Fibroblast of lung (primary cell): Measurements from ENCODE around the gene CCL26. TPM values are rescaled to one million over a fixed set of nuclear protein-coding genes. Genes with fewer than 3 reads are reported as not detected.

Experiments used
- DNase-seq, 2 donors: peaks; one replicate each; pipeline versions ENCODE4 v3.0.0 to v3.0.0-alpha.2; 2010; ENCODE audit warnings: low read depth in 2 of 2
- H2AFZ ChIP-seq: 2 replicates; pipeline ENCODE4 v1.5.1; 2012; ENCODE audit warnings: low read length, control low read depth, inconsistent platforms
- H3K27ac ChIP-seq: 2 replicates; pipeline ENCODE4 v1.5.1; 2011; ENCODE audit warnings: low read length, control low read depth; ENCODE audit not compliant: insufficient read depth
- H3K27me3 ChIP-seq: 2 replicates; pipeline ENCODE4 v1.5.1; 2011; ENCODE audit warnings: mild to moderate bottlenecking, low read length; ENCODE audit not compliant: control insufficient read depth, insufficient read depth
- H3K36me3 ChIP-seq: 2 replicates; pipeline ENCODE4 v1.5.1; 2011; ENCODE audit warnings: low read length; ENCODE audit not compliant: control insufficient read depth, insufficient read depth
- H3K4me1 ChIP-seq: 2 replicates; pipeline ENCODE4 v1.5.1; 2011; ENCODE audit warnings: low read length; ENCODE audit not compliant: control insufficient read depth, insufficient read depth; ENCODE audit errors: extremely low read depth
- H3K4me2 ChIP-seq: 2 replicates; pipeline ENCODE4 v1.5.1; 2011; ENCODE audit warnings: low read length, control low read depth; ENCODE audit not compliant: insufficient read depth; ENCODE audit errors: extremely low read depth
- H3K4me3 ChIP-seq, 4 experiments: fragments of 200-600 bp in 1 of 4; sonication (generic) in 1 of 4; replicated peaks in 1 of 4; 2 replicates each; pipeline ENCODE4 v1.5.1; 2011 to 2016; ENCODE audit warnings: low read length in 4 of 4, low read depth in 3 of 4, mild to moderate bottlenecking in 3 of 4, control low read depth in 2 of 4, inconsistent platforms in 1 of 4, mixed read lengths in 1 of 4; ENCODE audit not compliant: insufficient read depth in 1 of 4; ENCODE audit errors: control extremely low read depth in 1 of 4
- H3K79me2 ChIP-seq: 2 replicates; pipeline ENCODE4 v1.5.1; 2012; ENCODE audit warnings: mild to moderate bottlenecking, low read length, inconsistent platforms; ENCODE audit not compliant: control insufficient read depth, insufficient read depth
- H3K9ac ChIP-seq: 2 replicates; pipeline ENCODE4 v1.5.1; 2011; ENCODE audit warnings: mild to moderate bottlenecking, low read length, control low read depth; ENCODE audit not compliant: insufficient read depth
- H3K9me3 ChIP-seq: 2 replicates; pipeline ENCODE4 v1.5.1; 2012; ENCODE audit warnings: low read depth, low read length; ENCODE audit not compliant: control insufficient read depth, insufficient read depth
- H4K20me1 ChIP-seq: 2 replicates; pipeline ENCODE4 v1.5.1; 2011; ENCODE audit warnings: low read length; ENCODE audit not compliant: control insufficient read depth, insufficient read depth; ENCODE audit errors: extremely low read depth
- EZH2 ChIP-seq: IDR thresholded peaks from 2 replicates; pipeline ENCODE4 v1.5.1; 2012; ENCODE audit warnings: low read length, control low read depth, mild to moderate bottlenecking; ENCODE audit errors: missing control alignments
- polyA plus RNA-seq, 2 donors: library from polyadenylated mRNA; depleted of rRNA in 1 of 2; stranded (reverse) in 1 of 2; unstranded in 1 of 2; fragments of >200 nt; gene quantifications; 2 replicates each; pipeline ENCODE4 v1.2.1, GENCODE V29; 2011 to 2012; ENCODE audit warnings: missing spikeins in 1 of 2
- total RNA-seq: library from RNA; depleted of rRNA; stranded (reverse); fragments of >200 nt; gene quantifications from 2 replicates; pipeline ENCODE4 v1.2.1, GENCODE V29; 2014
- TF ChIP-seq, protein P1 (sequence below), 2 donors: IDR thresholded peaks in 1 of 2; conservative IDR thresholded peaks in 1 of 2; 1 replicate in 1 of 2; 2 replicates in 1 of 2; pipeline ENCODE4 v1.5.1; 2011 to 2012; ENCODE audit warnings: low read length in 2 of 2, control low read depth in 1 of 2, inconsistent platforms in 1 of 2, low read depth in 1 of 2, mild to moderate bottlenecking in 1 of 2

The CCL26 gene
- total and polyA plus RNA-seq, 2 donors (not counting 1 experiment from before 2014, with no cell fraction given), result 0.94 to 1.2 TPM

DNA sequence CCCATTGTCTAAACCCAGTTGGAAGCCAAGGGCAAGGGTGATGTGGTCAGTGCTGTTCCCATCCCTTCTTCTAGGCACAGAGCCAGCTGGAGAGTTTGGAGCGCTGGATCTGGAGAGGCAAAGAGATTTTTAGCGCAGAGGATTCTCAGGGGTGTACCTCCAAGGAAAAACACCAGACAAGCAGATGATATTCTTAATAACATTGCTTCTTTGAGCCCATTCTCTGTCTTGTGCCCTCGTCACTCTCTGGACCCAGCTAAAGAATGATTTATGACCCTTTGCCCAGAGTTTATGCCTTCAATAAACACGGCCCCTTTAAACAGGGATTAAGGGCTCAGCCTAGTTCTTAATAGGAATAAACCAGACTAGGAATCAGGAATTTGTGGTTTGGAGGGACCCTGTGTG, 28.6 kb downstream of the CCL26 start:
- Histone ChIP-seq H3K9me3 (no peaks in the 10 kb centered on the region), H3K27me3 (no peaks in the 10 kb centered on the region), H3K4me1 (no peaks in the 10 kb centered on the region), H3K79me2 (peaks cover 2% of the 10 kb centered on the region), H2AFZ (no peak overlapping the region), H3K9ac (no peak overlapping the region), H3K27ac (no peak overlapping the region), H3K36me3 (no peaks in the 10 kb centered on the region), H4K20me1 (no peaks in the 10 kb centered on the region), H3K4me2 (no peak overlapping the region), H3K4me3 (no peak overlapping the region)
- DNase-seq, result peak in 1 of 2 donors; percentile 46
- no peak for TF ChIP-seq EZH2
- TF ChIP-seq, protein P1, sequence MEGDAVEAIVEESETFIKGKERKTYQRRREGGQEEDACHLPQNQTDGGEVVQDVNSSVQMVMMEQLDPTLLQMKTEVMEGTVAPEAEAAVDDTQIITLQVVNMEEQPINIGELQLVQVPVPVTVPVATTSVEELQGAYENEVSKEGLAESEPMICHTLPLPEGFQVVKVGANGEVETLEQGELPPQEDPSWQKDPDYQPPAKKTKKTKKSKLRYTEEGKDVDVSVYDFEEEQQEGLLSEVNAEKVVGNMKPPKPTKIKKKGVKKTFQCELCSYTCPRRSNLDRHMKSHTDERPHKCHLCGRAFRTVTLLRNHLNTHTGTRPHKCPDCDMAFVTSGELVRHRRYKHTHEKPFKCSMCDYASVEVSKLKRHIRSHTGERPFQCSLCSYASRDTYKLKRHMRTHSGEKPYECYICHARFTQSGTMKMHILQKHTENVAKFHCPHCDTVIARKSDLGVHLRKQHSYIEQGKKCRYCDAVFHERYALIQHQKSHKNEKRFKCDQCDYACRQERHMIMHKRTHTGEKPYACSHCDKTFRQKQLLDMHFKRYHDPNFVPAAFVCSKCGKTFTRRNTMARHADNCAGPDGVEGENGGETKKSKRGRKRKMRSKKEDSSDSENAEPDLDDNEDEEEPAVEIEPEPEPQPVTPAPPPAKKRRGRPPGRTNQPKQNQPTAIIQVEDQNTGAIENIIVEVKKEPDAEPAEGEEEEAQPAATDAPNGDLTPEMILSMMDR (conservative IDR thresholded peaks at IDR 0.05 in 1 of 2, IDR thresholded peaks at IDR 0.05 in 1 of 2; ENCODE audit: low read depth in 1 of 2, low read length in 2 of 2), result no peak

DNA sequence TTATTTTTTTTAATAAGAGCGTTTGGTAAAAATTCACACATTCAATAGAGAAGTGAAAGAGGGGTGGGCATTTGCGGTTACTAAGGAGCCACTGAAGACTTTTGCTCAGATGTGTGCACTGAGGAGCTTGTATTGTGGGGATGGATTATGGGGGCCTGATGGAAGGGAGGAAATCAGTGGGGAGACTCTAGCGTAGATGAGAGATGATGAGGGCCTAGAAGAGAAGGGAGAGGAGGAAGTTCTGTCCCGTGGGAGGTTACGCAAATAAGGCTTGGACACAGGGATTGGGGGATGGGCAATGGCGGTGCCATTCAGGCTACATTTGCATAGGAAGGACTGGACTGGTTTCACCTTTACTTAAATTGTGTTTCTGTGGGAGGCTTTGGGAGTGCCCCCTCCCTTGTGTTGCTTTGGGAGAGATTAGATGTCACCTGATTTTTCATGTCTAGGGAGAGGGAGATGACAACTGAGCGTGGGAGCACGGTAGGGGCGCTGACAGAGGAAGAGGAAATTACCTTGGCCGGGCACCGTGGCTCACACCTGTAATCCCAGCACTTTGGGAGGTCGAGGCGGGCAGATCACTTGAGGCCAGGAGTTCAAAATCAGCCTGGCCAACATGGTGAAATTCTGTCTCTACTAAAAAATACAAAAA, 31.0 kb downstream of the CCL26 start:
- Histone ChIP-seq H3K27ac (no peak overlapping the region), H3K4me2 (no peak overlapping the region), H4K20me1 (no peaks in the 10 kb centered on the region), H3K9ac (no peak overlapping the region), H3K4me1 (no peaks in the 10 kb centered on the region), H3K9me3 (no peaks in the 10 kb centered on the region), H3K36me3 (no peaks in the 10 kb centered on the region), H3K79me2 (peaks cover 12% of the 10 kb centered on the region), H3K4me3 (no peak overlapping the region), H3K27me3 (no peaks in the 10 kb centered on the region), H2AFZ (no peak overlapping the region)
- DNase-seq, result no peak
- TF ChIP-seq, protein P1 (conservative IDR thresholded peaks at IDR 0.05 in 1 of 2, IDR thresholded peaks at IDR 0.05 in 1 of 2; ENCODE audit: low read depth in 1 of 2, low read length in 2 of 2), result no peak
- TF ChIP-seq EZH2, result no peak

DNA sequence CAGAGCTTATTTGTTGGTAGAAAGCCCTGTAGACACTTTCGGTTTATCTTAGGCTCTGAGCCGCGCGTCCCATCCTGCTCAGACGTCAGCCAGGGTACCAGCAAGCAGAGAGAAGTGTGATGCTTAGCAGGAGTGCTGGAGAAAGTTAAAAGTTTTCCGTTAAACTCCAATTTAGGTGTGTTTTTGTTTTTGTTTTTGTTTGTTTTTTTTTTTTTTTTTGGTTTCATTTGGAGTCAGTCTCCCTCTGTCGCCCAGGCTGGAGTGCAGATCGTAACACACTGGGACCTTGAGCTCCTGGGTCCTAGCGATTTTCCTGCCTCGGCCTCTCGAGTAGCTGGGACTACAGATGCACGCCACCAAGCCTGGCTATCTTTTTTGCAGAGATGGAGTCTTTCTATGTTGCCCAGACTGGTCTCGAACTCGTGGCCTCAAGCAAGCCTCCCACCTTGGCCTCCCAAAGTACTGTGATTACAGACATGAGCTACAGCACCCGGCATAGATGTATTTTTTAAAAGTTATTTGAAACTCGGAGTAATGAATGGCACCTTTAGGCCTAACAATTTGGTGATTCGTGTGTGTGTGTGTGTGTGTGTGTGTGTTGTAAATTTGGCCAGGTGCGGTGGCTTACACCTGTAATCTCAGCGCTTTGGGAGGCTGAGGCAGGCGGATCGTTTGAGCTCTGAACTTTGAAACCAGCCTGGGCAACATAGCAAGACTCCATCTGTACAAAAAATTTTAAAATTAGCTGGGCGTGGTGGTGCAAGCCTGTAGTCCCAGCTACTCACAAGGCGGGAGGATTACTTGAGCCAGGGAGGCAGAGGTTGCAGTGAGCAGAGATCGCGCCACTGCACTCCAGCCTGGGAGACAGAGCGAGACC, 32.0 kb downstream of the CCL26 start:
- no peaks in the 10 kb centered on the region for H3K36me3 ChIP-seq
- no peaks in the 10 kb centered on the region for H4K20me1 ChIP-seq
- H3K4me1 ChIP-seq, result peaks cover 2% of the 10 kb centered on the region
- H2AFZ ChIP-seq, result peak overlapping the region; percentile 80
- DNase-seq, result peak in 1 of 2 donors; percentile 64
- H3K27me3 ChIP-seq, result no peaks in the 10 kb centered on the region
- TF ChIP-seq, protein P1 (conservative IDR thresholded peaks at IDR 0.05 in 1 of 2, IDR thresholded peaks at IDR 0.05 in 1 of 2; ENCODE audit: low read depth in 1 of 2, low read length in 2 of 2), result no peak
- TF ChIP-seq EZH2, result no peak
- H3K4me2 ChIP-seq, result peak overlapping the region; percentile 89
- H3K9me3 ChIP-seq, result no peaks in the 10 kb centered on the region
- H3K9ac ChIP-seq, result peak overlapping the region; percentile 56
- peaks cover 17% of the 10 kb centered on the region for H3K79me2 ChIP-seq
- peak overlapping the region; percentile 66 for H3K27ac ChIP-seq
- H3K4me3 ChIP-seq, result peak overlapping the region; percentile 76 to 80 (median 77)
